OCI-M2 (cell line): ENCODE results near the gene SPDYE2.
"Not testable (repeated sequence)": the region's sequence is repeated elsewhere in the genome, so short reads cannot be mapped to it uniquely, and the experiment has no call there.

Experiments used
- DNase-seq: peaks from one replicate; lab custom pipeline; 2025; ENCODE audit not compliant: unreplicated experiment; lab: John Stamatoyannopoulos, UW

The SPDYE2 gene

GRCh38 chr7:102535062-102535615 lies 15.9 kb upstream of the SPDYE2 start:
- not testable (repeated sequence) for DNase-seq

GRCh38 chr7:102540604-102541003 lies 10.4 kb upstream of the SPDYE2 start:
- not testable (repeated sequence) for DNase-seq

- not testable (repeated sequence) for DNase-seq
Observed at GRCh38 chr7:102542083-102542482, 8.9 kb upstream of the SPDYE2 start.

- DNase-seq = not testable (repeated sequence)
Observed at GRCh38 chr7:102542771-102543170, 8.3 kb upstream of the SPDYE2 start.

GRCh38 chr7:102543596-102543995 lies 7.4 kb upstream of the SPDYE2 start, which contains the start of gene UPK3BL2:
Gene UPK3BL2, minus strand, starts transcription at chr7:102543696. Its CDS starts 60 bp downstream, at chr7:102543636.
- DNase-seq = not testable (repeated sequence)

GRCh38 chr7:102544372-102544771 lies 6.7 kb upstream of the SPDYE2 start:
- not testable (repeated sequence) for DNase-seq

GRCh38 chr7:102545288-102545687 lies 5.7 kb upstream of the SPDYE2 start:
- not testable (repeated sequence) for DNase-seq

GRCh38 chr7:102546353-102546752 lies 4.7 kb upstream of the SPDYE2 start:
- not testable (repeated sequence) for DNase-seq

GRCh38 chr7:102568620-102569019 lies 17.6 kb downstream of the SPDYE2 start:
- not testable (repeated sequence) for DNase-seq

- not testable (repeated sequence) for DNase-seq
Observed at GRCh38 chr7:102572261-102573239, 21.5 kb downstream of the SPDYE2 start, which contains the start of gene POLR2J3. Gene POLR2J3, minus strand, starts transcription at chr7:102572583. Its CDS starts 62 bp downstream, at chr7:102572521.

GRCh38 chr7:102574607-102575006 lies 23.6 kb downstream of the SPDYE2 start:
- DNase-seq = not testable (repeated sequence)

GRCh38 chr7:102576363-102576762 lies 25.3 kb downstream of the SPDYE2 start:
- not testable (repeated sequence) for DNase-seq

- DNase-seq = not testable (repeated sequence)
Observed at GRCh38 chr7:102577315-102578240, 26.6 kb downstream of the SPDYE2 start.

- DNase-seq = not testable (repeated sequence)
Observed at GRCh38 chr7:102578486-102578885, 27.5 kb downstream of the SPDYE2 start.

- DNase-seq = not testable (repeated sequence)
Observed at GRCh38 chr7:102581722-102582121, 30.7 kb downstream of the SPDYE2 start.

- DNase-seq = not testable (repeated sequence)
Observed at GRCh38 chr7:102583495-102583894, 32.5 kb downstream of the SPDYE2 start.

GRCh38 chr7:102589857-102590256 lies 38.8 kb downstream of the SPDYE2 start:
- DNase-seq = not testable (repeated sequence)

- not testable (repeated sequence) for DNase-seq
Observed at GRCh38 chr7:102592477-102593019, 41.5 kb downstream of the SPDYE2 start.

GRCh38 chr7:102593637-102594334 lies 42.8 kb downstream of the SPDYE2 start:
- not testable (repeated sequence) for DNase-seq

- not testable (repeated sequence) for DNase-seq
Observed at GRCh38 chr7:102596036-102596435, 45.0 kb downstream of the SPDYE2 start.
